IMR-90 (cell line): ENCODE measurements around the gene PRELID1. TPM values are rescaled to one million over a fixed set of nuclear protein-coding genes. Genes with fewer than 3 reads are reported as not detected.

Source experiments
- ATAC-seq: fragments of 200-7000 bp; cut with Tn5 transposase; 2 replicates; pipeline ENCODE4 v1.9.1; 2020; ENCODE audit warnings: low read depth, mild to moderate bottlenecking, moderate library complexity
- BruUV-seq: library from RNA; stranded (reverse); fragments of 400-500 nt; replicated peaks from 2 replicates; lab custom pipeline; 2021; lab: Mats Ljungman, UMichigan
- CTCF ChIA-PET: fragments of 300-600 bp; formaldehyde crosslinking; extraction: SDS; loops from one replicate; lab custom pipeline; 2021; ENCODE audit warnings: antibody characterized with exemption; lab: Yijun Ruan, JAX
- POLR2A ChIA-PET: fragments of 300-600 bp; sonication (Branson Sonifier 250); formaldehyde crosslinking; loops from one replicate; lab custom pipeline; 2022; ENCODE audit warnings: antibody characterized with exemption; ENCODE audit not compliant: unreplicated experiment; lab: Charles Lee
- DNase-seq: peaks from one replicate; pipeline ENCODE4 v3.0.0; 2013
- H2AFZ ChIP-seq: replicated peaks from 2 replicates; pipeline ENCODE3; 2013; ENCODE audit warnings: low read length, mild to moderate bottlenecking; ENCODE audit not compliant: poor library complexity
- H2AK5ac ChIP-seq: 2 replicates; pipeline ENCODE4 v1.6.1; 2013; ENCODE audit warnings: low read depth, low read length, inconsistent platforms
- H2AK9ac ChIP-seq: replicated peaks from 2 replicates; pipeline ENCODE3; 2013; ENCODE audit warnings: mild to moderate bottlenecking, low read depth, low read length, moderate library complexity; ENCODE audit not compliant: poor library complexity
- H2BK120ac ChIP-seq: 2 replicates; pipeline ENCODE4 v1.6.1; 2013; ENCODE audit warnings: low read depth, low read length, inconsistent platforms
- H2BK15ac ChIP-seq: 3 replicates; pipeline ENCODE4 v1.6.1; 2013; ENCODE audit warnings: low read depth, low read length, inconsistent platforms
- H2BK20ac ChIP-seq: 2 replicates; pipeline ENCODE4 v1.6.1; 2013; ENCODE audit warnings: low read depth, mild to moderate bottlenecking, inconsistent platforms, low read length, moderate library complexity
- H2BK5ac ChIP-seq: 2 replicates; pipeline ENCODE4 v1.6.1; 2013; ENCODE audit warnings: mild to moderate bottlenecking, low read depth, low read length, inconsistent platforms; ENCODE audit not compliant: poor library complexity, severe bottlenecking
- H3K14ac ChIP-seq: replicated peaks from 2 replicates; pipeline ENCODE4 v1.6.1; 2013; ENCODE audit warnings: low read depth, low read length, inconsistent platforms
- H3K18ac ChIP-seq: 2 replicates; pipeline ENCODE4 v1.6.1; 2013; ENCODE audit warnings: low read depth, low read length, control low read depth
- H3K23ac ChIP-seq: 2 replicates; pipeline ENCODE4 v1.6.1; 2013; ENCODE audit warnings: low read depth, low read length, inconsistent platforms
- H3K27ac ChIP-seq: 2 replicates; pipeline ENCODE4 v1.5.1; 2013; ENCODE audit warnings: mild to moderate bottlenecking, control low read depth, low read length; ENCODE audit not compliant: insufficient read depth
- H3K27me3 ChIP-seq: 2 replicates; pipeline ENCODE4 v1.6.1; 2013; ENCODE audit warnings: low read length; ENCODE audit not compliant: control insufficient read depth, insufficient read depth
- H3K36me3 ChIP-seq: 2 replicates; pipeline ENCODE4 v1.6.1; 2013; ENCODE audit warnings: low read length, mixed read lengths; ENCODE audit not compliant: control insufficient read depth, insufficient read depth
- H3K4ac ChIP-seq: 2 replicates; pipeline ENCODE4 v1.6.1; 2013; ENCODE audit warnings: low read depth, low read length, inconsistent platforms
- H3K4me1 ChIP-seq: 2 replicates; pipeline ENCODE4 v1.6.1; 2013; ENCODE audit warnings: low read length, mixed read lengths; ENCODE audit not compliant: control insufficient read depth, insufficient read depth
- H3K4me2 ChIP-seq: 2 replicates; pipeline ENCODE4 v1.6.1; 2013; ENCODE audit warnings: low read depth, mild to moderate bottlenecking, control low read depth, low read length, moderate library complexity
- H3K4me3 ChIP-seq: 2 replicates; pipeline ENCODE4 v1.5.1; 2013; ENCODE audit warnings: low read depth, mild to moderate bottlenecking, control low read depth, low read length, moderate library complexity; ENCODE audit not compliant: insufficient read depth
- H3K56ac ChIP-seq: 2 replicates; pipeline ENCODE4 v1.6.1; 2013; ENCODE audit warnings: low read length, inconsistent platforms; ENCODE audit not compliant: insufficient read depth; ENCODE audit errors: extremely low read depth
- H3K79me1 ChIP-seq, 2 experiments: 2 replicates each; pipeline ENCODE4 v1.6.1; 2013; ENCODE audit warnings: low read length in 2 of 2, inconsistent platforms in 1 of 2, low read depth in 1 of 2
- H3K9ac ChIP-seq: 2 replicates; pipeline ENCODE4 v1.6.1; 2013; ENCODE audit warnings: low read depth, low read length, control low read depth
- H3K9me1 ChIP-seq: 2 replicates; pipeline ENCODE4 v1.6.1; 2013; ENCODE audit warnings: low read length, inconsistent platforms; ENCODE audit not compliant: insufficient read depth
- H3K9me3 ChIP-seq: 2 replicates; pipeline ENCODE4 v1.6.1; 2013; ENCODE audit warnings: low read length; ENCODE audit not compliant: control insufficient read depth, insufficient read depth
- H4K20me1 ChIP-seq: 2 replicates; pipeline ENCODE4 v1.6.1; 2013; ENCODE audit warnings: low read length, inconsistent platforms; ENCODE audit not compliant: insufficient read depth
- H4K5ac ChIP-seq: 2 replicates; pipeline ENCODE4 v1.6.1; 2013; ENCODE audit warnings: mild to moderate bottlenecking, low read depth, low read length, control low read depth
- H4K8ac ChIP-seq, 2 experiments: 2 replicates each; pipeline ENCODE4 v1.6.1; 2013; ENCODE audit warnings: low read depth in 2 of 2, low read length in 2 of 2, control low read depth in 1 of 2, inconsistent platforms in 1 of 2
- H4K91ac ChIP-seq: 2 replicates; pipeline ENCODE4 v1.6.1; 2013; ENCODE audit warnings: low read depth, low read length, inconsistent platforms; ENCODE audit not compliant: insufficient read depth
- CEBPB ChIP-seq: IDR thresholded peaks from 2 replicates; pipeline ENCODE4 v1.6.1; 2012; ENCODE audit warnings: low read depth, low read length, improper control_type of control experiment
- CHD1 ChIP-seq: IDR thresholded peaks from 2 replicates; pipeline ENCODE4 v1.6.1; 2012; ENCODE audit warnings: low read depth, low read length, improper control_type of control experiment
- FOS ChIP-seq: fragments of 150-350 bp; IDR thresholded peaks from 2 replicates; pipeline ENCODE4 v1.6.1; 2016; ENCODE audit warnings: low read depth, low read length
- MAFK ChIP-seq: IDR thresholded peaks from 2 replicates; pipeline ENCODE4 v1.6.1; 2012; ENCODE audit warnings: low read depth, low read length, improper control_type of control experiment
- MAZ ChIP-seq: IDR thresholded peaks from 2 replicates; pipeline ENCODE4 v1.6.1; 2012; ENCODE audit warnings: low read depth, mild to moderate bottlenecking, low read length, improper control_type of control experiment, moderate library complexity, borderline replicate concordance
- MXI1 ChIP-seq: IDR thresholded peaks from 2 replicates; pipeline ENCODE4 v1.6.1; 2012; ENCODE audit warnings: low read depth, mild to moderate bottlenecking, low read length, moderate library complexity, borderline replicate concordance
- NFE2L2 ChIP-seq: fragments of 150-350 bp; IDR thresholded peaks from 2 replicates; pipeline ENCODE4 v1.6.1; 2016; ENCODE audit warnings: low read depth, mild to moderate bottlenecking, low read length
- POLR2A ChIP-seq: IDR thresholded peaks from 2 replicates; pipeline ENCODE4 v1.6.1; 2012; ENCODE audit warnings: mild to moderate bottlenecking, low read depth, low read length
- RAD21 ChIP-seq: IDR thresholded peaks from 2 replicates; pipeline ENCODE4 v1.6.1; 2012; ENCODE audit warnings: low read length, improper control_type of control experiment
- RCOR1 ChIP-seq: IDR thresholded peaks from 2 replicates; pipeline ENCODE4 v1.6.1; 2012; ENCODE audit warnings: mild to moderate bottlenecking, low read length, improper control_type of control experiment; ENCODE audit not compliant: insufficient replicate concordance
- RFX5 ChIP-seq: IDR thresholded peaks from 2 replicates; pipeline ENCODE4 v1.8.0; 2012; ENCODE audit warnings: low read depth, mild to moderate bottlenecking, low read length, moderate library complexity
- SMC3 ChIP-seq: fragments of 150-350 bp; IDR thresholded peaks from 2 replicates; pipeline ENCODE4 v1.6.1; 2016; ENCODE audit warnings: low read depth, mild to moderate bottlenecking, antibody characterized with exemption, low read length, moderate library complexity
- WGBS, 2 experiments: methylation state at CpG; one replicate each; pipeline versions ENCODE4 v1.1.5 to v1.1.7; 2013; ENCODE audit warnings: missing lambda C conversion rate in 2 of 2; ENCODE audit not compliant: insufficient read length in 1 of 2; ENCODE audit errors: extremely low coverage in 2 of 2; 5-methylcytosine and 5-hydroxymethylcytosine counted together
- dilution Hi-C: fragments of 300-500 bp; cut with HindIII; formaldehyde crosslinking; loops from one replicate; pipeline ENCODE4 v1.14.3; 2018; ENCODE audit warnings: low sequenced_read_pairs; ENCODE audit not compliant: unreplicated experiment
- in situ Hi-C: fragments of 300-500 bp; cut with MboI; formaldehyde crosslinking; loops from 3 replicates; pipeline ENCODE4 v1.14.3; 2019; ENCODE audit warnings: low sequenced_read_pairs, inconsistent platforms, mixed read lengths
- intact Hi-C: fragments of 100-400 bp; cut with micrococcal nuclease; formaldehyde crosslinking; loops from 2 replicates; pipeline ENCODE4 v1.10.0; 2022
- polyA plus RNA-seq, 3 experiments: library from polyadenylated mRNA; depleted of rRNA; stranded (reverse); fragments of >200 nt; gene quantifications; 2 replicates each; pipeline ENCODE4 v1.2.3, GENCODE V29; 2012; ENCODE audit warnings: low replicate concordance in 1 of 3
- total RNA-seq: library from RNA; depleted of rRNA; stranded (reverse); fragments of >200 nt; gene quantifications from 2 replicates; pipeline ENCODE4 v1.2.3, GENCODE V29; 2012
- TF ChIP-seq, protein P1 (sequence below): fragments of 150-350 bp; IDR thresholded peaks from 2 replicates; pipeline ENCODE4 v1.6.1; 2016; ENCODE audit warnings: low read depth, mild to moderate bottlenecking, low read length, moderate library complexity, borderline replicate concordance
- TF ChIP-seq, protein P2 (sequence below): conservative IDR thresholded peaks from 2 replicates; pipeline ENCODE4 v1.5.1; 2012; ENCODE audit warnings: mild to moderate bottlenecking, low read depth, low read length, improper control_type of control experiment

Gene PRELID1
- total and polyA plus RNA-seq, 2 of the 4 experiments (the other 2 are of a cell fraction) = 116 to 239 TPM

DNA sequence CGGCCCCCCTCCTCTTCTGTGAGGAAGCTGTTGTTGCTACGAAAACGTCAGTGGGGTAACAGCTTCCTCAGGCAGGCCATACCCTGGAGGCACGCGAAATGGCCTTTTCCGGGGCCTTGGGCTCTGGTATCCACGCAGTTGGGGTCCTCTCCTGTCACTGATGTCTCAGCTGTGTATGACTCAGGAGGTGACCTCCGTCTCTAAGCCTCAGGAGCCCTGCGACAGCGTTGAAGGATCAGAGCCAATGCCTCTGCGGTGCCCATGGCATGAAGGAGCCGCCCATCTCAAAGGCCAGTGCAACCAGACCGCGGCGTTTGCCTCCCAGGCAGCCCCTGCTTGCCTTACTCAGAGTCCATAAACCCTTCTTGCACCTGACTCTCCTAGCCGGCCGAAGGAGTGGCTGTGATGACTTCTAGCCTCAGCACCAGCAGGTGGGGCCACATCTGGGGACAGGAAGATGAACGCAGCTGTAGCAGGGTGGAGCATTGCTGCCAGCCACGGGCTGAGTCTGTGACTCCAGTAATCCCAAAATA is 9.1 kb downstream of the PRELID1 start:
- Histone ChIP-seq H3K36me3 (no peaks in the 10 kb centered on the region; the same call in 1 of the 2 replicates), H3K9ac (peak overlapping the region; percentile 32; the same call in 1 of the 2 replicates), H3K4ac (peak overlapping the region; percentile 34), H4K20me1 (peaks cover 33% of the 10 kb centered on the region), H3K23ac (0 out of 2 replicates have a peak overlapping the region, but pooled peaks have one; percentile 17), H3K79me1 (peaks cover 9 to 47% of the 10 kb centered on the region in 2 experiments; a peak in 3 of 4 replicates), H3K4me1 (peaks cover 7% of the 10 kb centered on the region; the same call in 1 of the 2 replicates), H3K4me2 (peak overlapping the region; percentile 25; the same call in 1 of the 2 replicates), H3K18ac (no peak overlapping the region), H3K27ac (peak overlapping the region; percentile 44; the same call in 1 of the 2 replicates), H3K9me3 (no peaks in the 10 kb centered on the region), H3K56ac (no peak overlapping the region), H4K91ac (peak overlapping the region; percentile 84), H2BK120ac (0 out of 2 replicates have a peak overlapping the region, but pooled peaks have one; percentile 16), H4K8ac (peak overlapping the region; percentile 26 to 66), H3K27me3 (no peaks in the 10 kb centered on the region), H2AK5ac (peak overlapping the region; percentile 67), H3K9me1 (0 out of 2 replicates have a peak, but pooled peaks cover 2% of the 10 kb centered on the region), H2AK9ac (peak overlapping the region; percentile 88), H3K4me3 (no peak overlapping the region), H4K5ac (no peak overlapping the region), H3K14ac (peak overlapping the region; percentile 48), H2BK15ac (no peak overlapping the region), H2AFZ (peak overlapping the region; percentile 79), H2BK20ac (no peak overlapping the region), H2BK5ac (peak overlapping the region; percentile 2)
- ChIA-PET POLR2A (no interaction called here), CTCF (no interaction called here)
- intact Hi-C loops = no loop called here
- DNase-seq (no peak), ATAC-seq (peak; percentile 2)
- WGBS, 2 experiments = 17% methylated on average over 9 of the region's 19 CpGs; no CpG with 5 or more reads in 1 of the 2 experiments
- no TSS peak for BruUV-seq
- dilution Hi-C loops = no loop called here
- in situ Hi-C loops = loop anchor here (5.0 kb wide), 1 partner anchor 135 kb away; the partner anchor contains the start of gene PRR7
- TF ChIP-seq MAZ (no peak), RFX5 (no peak), POLR2A (no peak), RCOR1 (no peak), RAD21 (no peak), SMC3 (no peak), CEBPB (no peak), NFE2L2 (no peak), MXI1 (no peak), FOS (no peak), MAFK (no peak), CHD1 (no peak)
- TF ChIP-seq, protein P1, sequence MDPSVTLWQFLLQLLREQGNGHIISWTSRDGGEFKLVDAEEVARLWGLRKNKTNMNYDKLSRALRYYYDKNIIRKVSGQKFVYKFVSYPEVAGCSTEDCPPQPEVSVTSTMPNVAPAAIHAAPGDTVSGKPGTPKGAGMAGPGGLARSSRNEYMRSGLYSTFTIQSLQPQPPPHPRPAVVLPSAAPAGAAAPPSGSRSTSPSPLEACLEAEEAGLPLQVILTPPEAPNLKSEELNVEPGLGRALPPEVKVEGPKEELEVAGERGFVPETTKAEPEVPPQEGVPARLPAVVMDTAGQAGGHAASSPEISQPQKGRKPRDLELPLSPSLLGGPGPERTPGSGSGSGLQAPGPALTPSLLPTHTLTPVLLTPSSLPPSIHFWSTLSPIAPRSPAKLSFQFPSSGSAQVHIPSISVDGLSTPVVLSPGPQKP = no peak
- TF ChIP-seq, protein P2, sequence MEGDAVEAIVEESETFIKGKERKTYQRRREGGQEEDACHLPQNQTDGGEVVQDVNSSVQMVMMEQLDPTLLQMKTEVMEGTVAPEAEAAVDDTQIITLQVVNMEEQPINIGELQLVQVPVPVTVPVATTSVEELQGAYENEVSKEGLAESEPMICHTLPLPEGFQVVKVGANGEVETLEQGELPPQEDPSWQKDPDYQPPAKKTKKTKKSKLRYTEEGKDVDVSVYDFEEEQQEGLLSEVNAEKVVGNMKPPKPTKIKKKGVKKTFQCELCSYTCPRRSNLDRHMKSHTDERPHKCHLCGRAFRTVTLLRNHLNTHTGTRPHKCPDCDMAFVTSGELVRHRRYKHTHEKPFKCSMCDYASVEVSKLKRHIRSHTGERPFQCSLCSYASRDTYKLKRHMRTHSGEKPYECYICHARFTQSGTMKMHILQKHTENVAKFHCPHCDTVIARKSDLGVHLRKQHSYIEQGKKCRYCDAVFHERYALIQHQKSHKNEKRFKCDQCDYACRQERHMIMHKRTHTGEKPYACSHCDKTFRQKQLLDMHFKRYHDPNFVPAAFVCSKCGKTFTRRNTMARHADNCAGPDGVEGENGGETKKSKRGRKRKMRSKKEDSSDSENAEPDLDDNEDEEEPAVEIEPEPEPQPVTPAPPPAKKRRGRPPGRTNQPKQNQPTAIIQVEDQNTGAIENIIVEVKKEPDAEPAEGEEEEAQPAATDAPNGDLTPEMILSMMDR = no peak
